Measurements from ENCODE around the gene FLT3.
"Not testable (repeated sequence)": the region's sequence is repeated elsewhere in the genome, so short reads cannot be mapped to it uniquely, and the experiment has no call there.

The FLT3 gene

DNA sequence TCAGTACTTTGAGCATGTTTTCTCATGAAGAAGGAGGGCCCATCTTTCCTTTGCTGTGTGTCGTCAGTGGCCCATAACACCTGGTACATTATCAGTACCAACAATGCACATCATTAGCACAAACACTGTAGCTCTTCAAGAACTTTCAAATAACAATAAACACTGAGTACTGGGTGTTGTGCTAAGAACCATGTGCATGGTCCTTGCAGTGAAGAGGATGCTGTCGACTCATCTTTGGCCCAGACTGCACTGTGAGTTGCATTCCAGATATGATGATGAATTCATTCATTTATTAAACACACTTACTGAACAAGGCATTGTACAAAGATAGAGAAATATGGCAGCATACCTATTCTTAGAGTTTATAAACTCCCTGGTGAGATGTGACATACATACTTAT, 55.8 kb downstream of the FLT3 start:
- DNase-seq (ENCODE audit: low read depth in 2 of 2): no peak

DNA sequence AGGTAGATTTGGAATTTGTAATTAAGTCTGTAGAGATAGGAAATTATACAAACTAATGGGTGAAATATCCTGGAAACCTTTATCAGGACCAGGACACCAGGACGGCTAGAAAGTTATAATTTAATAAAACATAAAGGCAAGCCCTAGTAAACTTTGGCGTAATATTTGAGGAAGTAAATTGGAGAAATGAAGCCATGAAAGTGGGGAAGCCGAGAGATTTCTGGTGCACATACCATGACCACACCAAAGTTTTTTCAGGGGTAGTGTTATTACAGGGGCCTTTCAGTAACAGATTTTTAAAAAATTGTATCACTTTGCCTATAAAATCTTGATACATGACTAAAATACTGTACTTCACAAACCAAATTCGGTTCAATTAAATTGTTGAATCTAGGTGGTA, 57.2 kb downstream of the FLT3 start:
- no peak for DNase-seq (ENCODE audit: low read depth in 2 of 2)

DNA sequence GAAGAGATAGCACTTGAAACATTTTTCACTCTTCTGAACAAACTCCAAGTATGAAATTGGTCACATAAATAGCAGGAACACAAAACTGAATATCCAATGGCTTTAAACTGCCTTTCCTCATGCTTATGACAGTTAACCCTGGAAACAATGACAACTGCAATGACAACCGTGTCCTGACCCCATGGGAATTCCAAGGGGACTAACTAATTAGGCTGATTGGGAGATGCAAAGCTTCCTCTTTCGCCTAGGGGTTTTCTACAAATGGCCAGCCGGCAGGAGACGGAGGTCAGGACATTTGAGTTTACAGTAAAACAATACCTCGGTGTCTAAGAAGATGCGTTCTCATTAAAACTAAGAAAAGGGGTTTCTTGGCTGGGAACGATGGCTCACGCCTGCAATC, 58.9 kb downstream of the FLT3 start:
- DNase-seq (ENCODE audit: low read depth in 2 of 2): no peak

DNA sequence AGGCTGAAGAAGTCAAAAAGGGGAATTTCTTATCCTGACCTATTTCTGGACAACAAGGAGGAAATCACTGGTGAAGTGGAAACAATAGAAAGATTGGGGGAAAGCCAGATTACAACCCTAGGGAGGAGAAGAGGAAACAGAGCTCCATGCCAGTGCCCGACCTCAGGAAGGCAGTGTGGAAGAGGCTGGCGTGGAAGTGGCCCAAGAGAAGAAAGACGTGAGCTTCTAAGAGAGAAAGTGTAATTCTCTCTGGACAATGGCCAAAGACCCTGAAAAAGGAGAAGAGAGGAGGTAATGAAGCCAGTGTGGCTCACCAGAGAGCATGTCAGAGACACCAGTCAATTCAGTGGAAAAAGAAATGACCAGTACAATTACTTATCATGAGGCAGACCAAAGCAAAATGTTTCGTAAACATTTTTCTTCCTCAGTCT, 59.3 kb downstream of the FLT3 start:
- no peak for DNase-seq (ENCODE audit: low read depth in 2 of 2)

DNA sequence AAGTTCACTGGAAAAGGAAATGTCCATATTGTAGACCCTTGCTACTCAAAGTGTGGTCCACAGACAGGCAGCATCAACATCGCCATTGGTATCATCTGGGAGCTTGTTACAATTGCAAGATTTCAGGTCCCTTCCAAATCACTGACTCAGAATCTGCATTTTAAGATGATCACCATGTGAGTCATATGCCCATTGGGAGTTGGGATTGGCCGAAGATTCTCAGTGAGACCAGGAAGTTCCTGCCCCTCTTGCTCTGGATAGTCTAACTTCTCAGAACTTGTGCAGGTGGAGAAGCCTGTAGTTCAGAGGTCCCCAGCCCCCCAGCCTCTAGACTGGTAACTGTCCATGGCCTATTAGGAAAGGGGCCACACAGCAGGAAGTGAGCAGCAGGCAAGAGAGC, 63.0 kb downstream of the FLT3 start:
- DNase-seq (ENCODE audit: low read depth in 2 of 2): no peak

DNA sequence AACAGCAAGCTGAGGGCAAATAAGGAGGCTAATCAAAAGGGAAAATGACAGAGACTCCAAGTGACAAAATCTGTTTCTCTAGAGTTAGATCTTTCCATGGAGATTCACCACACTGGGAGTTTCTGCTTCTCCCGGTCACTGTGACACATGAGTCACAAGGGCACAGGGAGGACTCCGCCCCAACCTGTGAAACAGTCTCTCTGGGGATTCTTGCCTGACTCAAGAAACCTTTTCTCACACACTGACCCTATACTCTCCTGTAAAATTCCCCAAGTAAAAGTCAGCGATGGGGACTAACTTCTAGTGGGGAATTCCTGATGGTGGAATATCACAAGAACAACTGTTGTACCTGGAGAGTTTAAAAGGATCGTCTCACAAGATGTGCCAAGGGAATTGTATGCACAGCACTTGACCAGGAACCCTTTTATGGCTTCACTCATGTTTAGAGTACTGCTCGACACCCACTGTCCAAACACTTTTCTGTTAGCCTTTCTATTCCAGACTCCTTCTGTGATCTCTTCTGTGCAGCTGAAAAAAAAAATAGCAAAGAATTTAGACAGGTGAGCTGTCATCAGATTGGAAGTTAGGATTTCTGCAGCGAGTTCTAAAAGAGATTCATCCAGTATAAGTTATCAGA, 65.1 kb downstream of the FLT3 start:
- no peak for DNase-seq (ENCODE audit: low read depth in 2 of 2)

DNA sequence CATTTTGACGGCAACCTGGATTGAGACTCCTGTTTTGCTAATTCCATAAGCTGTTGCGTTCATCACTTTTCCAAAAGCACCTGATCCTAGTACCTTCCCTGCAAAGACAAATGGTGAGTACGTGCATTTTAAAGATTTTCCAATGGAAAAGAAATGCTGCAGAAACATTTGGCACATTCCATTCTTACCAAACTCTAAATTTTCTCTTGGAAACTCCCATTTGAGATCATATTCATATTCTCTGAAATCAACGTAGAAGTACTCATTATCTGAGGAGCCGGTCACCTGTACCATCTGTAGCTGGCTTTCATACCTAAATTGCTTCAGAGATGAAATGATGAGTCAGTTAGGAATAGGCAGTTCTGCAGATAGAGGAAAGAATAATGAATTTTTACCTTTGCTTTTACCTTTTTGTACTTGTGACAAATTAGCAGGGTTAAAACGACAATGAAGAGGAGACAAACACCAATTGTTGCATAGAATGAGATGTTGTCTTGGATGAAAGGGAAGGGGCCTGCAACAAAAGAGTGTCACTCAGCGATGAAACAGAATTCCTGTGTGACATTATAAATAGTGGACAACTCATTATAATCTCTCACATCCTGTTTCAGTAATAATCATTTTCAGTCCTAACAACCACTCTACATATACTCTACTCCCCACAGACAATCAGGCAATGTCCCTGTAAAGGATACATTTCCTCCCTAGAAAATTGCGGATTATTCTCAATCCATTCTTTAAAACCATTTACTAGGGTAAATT, 66.3 kb downstream of the FLT3 start:
- no peak for DNase-seq (ENCODE audit: low read depth in 2 of 2)

DNA sequence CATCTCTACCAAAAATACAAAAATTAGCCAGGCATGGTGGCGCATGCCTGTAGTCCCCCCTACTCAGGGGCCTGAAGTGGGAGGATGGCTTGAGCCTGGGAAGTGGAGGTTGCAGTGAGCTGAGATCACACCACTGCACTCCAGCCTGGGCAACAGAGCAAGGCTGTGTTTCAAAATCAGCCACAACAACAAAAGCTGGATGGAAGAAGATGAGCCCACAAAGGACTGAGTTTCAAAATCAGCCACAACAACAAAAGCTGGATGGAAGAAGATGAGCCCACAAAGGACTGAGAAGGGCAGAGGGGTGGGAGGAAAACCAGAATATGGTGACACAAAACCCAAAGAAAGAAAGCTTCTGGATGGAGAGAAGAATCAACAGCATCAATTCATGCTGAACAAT, 67.9 kb downstream of the FLT3 start:
- DNase-seq (ENCODE audit: low read depth in 2 of 2): not testable (repeated sequence)

DNA sequence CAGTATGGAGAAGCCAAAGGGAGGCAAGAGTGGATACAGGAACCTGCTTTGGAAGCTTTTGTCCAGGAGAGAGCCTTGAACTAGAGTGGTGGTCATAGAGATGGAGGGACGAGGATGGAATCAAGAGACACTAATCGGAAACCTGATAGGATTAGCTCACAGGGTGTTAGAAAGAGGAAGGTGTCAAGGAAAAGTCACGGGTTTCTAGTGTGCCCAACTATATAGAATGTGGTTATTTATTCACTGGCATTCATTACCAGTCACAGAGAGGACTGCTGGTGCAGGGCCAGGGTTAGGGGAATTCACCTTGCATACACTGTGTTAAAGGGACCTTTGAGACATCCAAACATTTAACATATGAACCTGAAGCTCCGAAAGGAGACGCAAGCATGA, 68.5 kb downstream of the FLT3 start:
- no peak for DNase-seq (ENCODE audit: low read depth in 2 of 2)

DNA sequence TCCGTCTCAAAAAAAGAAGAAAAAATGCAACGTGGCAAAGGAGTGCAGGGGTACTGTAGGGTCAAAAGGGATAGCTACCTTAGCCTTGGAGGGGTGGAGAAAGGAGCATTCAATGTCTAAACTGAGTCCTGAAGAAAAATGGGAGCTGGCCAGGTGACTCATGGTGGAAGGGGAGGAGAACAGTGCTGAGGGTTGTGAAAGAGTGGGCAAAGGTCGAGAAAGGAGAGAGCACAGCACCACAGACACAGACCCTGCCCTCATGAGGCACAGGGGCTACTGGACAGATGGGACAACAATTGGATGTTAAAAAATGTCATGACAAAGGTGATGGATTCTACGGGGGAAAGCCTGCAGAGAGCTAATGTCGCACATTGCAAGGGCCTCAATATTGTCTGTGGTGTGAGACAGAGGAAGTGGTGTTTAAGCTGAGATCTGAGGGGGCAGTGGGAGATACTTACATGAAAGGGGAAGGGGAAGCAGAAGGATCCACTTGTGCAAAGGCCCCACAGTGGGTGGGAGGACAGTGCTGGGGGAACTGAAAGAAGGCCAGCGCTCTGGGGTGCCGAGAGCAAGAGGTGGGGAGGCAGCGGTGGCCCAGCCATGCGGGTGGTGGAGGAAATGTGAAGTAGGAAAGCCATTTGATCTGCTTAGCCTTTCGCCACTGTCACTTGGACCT, 69.0 kb downstream of the FLT3 start:
- no peak for DNase-seq (ENCODE audit: low read depth in 2 of 2)

DNA sequence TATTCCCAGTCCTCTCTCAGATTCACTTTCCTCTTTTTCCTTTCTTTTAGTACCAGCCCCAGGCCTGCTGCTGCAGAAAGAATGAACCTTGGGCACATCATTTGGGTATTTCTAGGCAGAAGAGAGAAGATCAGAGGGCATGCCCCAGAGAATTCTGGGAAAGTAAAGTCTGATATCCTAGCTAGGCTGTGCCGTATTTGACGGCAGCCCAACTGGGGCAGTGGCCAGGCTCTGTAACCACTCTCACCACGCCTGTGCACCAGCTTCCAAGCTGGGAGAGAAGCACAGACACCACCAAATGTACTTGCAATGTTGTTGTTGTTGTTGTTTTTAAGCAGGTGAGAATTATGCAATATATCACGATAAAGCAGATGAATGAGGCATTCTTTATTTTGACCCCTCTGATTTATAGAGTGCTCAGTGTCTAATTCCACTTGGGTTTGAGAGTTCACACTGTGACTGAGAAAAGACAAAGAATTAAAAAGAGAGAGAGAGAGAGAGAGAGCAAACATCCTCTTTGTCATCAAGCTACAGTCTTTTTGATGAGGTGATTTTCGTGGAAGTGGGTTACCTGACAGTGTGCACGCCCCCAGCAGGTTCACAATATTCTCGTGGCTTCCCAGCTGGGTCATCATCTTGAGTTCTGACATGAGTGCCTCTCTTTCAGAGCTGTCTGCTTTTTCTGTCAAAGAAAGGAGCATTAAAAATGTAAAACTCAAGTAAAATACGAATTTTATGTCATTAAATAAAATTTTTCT, 72.6 kb downstream of the FLT3 start:
- DNase-seq (ENCODE audit: low read depth in 2 of 2): no peak

DNA sequence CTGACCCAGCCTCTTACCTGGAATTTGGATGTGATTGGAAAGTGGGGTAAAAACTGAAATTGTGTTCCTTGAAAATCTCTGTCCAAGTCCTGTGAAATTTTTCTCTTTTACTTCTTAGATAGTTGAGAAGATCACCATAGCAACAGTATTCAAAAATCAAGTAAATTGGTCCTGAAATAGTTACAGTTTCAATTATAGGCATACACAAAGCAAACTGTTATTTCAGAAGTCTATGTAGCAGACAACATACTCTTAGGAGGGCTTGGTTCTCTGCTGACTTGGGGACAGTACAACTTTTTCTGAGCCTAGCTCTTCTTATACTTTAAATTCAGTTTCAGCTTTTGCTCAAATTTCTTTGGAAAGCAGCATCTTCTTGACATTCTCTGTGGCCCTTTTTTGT, 73.3 kb downstream of the FLT3 start:
- no peak for DNase-seq (ENCODE audit: low read depth in 2 of 2)

DNA sequence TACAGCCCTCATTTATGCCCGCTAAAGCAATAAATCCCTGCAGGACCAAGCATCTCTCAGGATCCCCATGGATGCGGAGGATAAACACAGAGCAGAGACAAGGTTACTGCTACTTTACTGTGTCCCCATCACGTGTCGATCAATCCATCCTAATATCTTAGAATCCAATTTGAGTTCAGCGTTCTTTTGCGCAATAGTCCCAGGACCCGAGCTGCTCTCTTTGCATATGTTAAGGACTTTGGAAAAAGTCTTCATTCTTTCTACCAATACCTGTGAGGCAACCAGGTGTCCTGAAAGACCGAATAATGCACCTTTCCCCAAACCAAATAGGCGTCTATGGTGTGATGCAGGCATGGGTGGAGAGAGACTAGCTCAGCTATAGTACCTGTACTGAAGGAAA, 73.9 kb downstream of the FLT3 start:
- no peak for DNase-seq (ENCODE audit: low read depth in 2 of 2)

DNA sequence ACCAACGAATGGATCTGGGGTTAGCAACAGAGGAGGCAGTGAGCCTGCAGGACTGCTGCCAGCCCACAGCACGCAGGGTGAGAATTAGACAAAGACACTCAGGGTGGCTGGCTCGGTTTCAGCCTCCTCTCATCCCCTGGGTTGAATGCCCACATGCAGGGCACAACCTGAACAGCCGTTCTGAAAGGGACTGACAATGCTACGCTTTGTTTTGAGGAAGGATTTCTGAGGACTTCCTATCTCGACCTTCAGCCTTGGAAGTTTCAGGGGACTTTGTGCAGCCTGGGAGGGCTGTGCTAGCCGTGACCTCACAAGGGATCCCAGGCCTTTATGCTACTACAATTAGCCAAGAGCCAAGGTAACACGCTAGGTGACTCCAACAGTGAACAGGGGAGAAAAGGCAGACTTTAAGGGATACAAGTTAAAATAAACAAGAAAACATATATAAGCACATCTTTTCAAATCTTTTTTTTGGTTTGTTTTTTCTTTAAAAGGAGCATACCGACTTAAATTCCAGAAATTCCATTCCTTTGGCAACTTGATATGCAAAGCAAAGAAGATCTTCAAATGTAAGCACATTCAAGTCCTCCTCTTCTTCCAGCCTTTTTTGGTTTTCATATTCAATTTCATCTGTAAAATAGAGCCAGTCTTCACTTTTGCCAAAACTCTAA, 77.4 kb downstream of the FLT3 start:
- no peak for DNase-seq (ENCODE audit: low read depth in 2 of 2)

DNA sequence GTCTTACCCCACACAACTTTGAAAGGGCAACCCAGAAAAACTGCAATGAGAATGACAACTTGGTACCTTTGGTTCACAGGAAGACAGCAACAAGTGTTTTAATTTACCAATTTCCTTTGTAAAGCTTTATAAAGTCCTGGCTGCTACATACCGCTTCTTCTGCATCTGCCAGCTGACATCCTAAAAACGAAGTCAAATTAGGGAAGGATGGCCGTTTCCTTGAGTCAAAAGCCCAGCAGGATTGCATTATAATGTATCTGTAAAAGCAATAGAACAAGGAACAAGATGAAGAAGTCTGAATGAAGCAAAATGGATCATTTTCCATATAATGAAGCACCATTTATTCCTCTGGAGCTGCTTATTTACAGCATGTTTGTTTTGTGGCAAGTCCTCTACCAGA, 86.1 kb downstream of the FLT3 start:
- DNase-seq (ENCODE audit: low read depth in 2 of 2): no peak

DNA sequence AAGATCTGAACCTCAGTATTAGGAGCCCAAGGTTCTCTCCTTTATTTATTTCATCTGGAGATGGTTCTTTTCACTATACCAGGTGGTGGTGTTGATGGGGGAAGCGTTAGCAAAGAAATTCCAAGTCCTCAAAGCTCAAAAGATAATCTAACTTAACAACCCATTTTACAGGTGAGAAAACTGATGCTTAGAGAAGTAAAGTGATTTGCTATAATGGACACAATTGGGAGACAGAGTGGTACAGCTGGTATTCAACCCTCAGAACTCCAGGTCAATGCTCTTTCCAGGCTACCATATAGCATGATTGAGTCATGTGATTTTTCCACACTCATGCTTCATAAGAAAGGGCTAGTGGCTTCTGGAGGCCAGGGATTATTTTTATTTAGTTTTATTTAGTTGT, 86.9 kb downstream of the FLT3 start:
- no peak for DNase-seq (ENCODE audit: low read depth in 2 of 2)

DNA sequence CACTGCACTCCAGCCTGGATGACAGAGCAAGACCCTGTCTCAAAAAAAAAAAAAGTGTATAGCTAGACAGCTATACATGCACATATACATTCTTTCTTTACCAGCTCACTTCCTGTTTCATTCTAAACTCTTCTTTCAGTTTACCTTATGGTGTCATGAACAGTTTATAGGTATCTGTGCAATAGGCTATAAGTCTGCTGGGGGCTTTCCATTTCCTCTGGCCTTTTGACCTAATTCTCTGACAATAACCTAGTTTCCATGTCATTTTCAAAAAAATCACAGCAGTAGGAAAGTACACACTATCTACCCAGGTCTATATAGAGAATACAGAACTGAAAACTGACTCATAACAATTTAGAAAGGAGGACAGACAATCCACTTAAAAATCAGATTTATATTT, 87.5 kb downstream of the FLT3 start:
- DNase-seq (ENCODE audit: low read depth in 2 of 2): no peak

DNA sequence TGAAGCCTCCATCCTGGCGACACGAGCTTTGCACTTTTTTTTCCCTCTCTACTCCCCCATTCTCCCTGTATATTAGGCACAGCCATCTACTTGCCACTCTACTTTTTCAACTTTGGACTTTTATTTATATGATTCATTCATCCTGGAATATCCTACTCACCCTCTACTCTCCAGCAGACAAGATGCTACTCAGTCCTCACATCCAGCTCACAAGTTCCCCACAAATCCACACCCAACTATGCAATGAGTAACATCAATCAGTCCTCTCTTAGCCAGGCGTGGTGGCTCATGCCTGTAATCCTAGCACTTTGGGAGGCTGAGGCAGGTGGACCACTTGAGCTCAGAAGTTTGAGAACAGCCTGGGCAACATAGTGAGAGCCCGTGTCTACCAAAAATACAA, 88.0 kb downstream of the FLT3 start:
- DNase-seq (ENCODE audit: low read depth in 2 of 2): no peak

DNA sequence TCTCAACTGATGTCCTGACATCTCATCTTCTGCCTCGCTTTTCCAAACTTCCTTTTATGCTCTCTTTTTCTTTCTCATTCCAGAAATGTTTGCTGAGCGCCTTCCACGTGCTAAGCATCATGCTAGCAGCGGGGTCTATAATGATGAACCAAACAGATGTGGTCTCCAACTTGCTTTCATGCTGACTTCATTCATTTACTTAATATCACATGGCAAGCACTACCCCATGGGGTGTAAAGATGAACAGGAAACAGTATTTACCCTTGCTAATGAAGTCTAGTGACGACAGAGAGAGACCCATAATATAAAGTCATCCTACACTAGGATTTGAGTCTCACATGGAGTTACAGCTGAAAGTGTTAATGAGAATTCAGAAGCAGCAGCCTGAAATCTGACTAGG, 90.3 kb downstream of the FLT3 start:
- no peak for DNase-seq (ENCODE audit: low read depth in 2 of 2)

DNA sequence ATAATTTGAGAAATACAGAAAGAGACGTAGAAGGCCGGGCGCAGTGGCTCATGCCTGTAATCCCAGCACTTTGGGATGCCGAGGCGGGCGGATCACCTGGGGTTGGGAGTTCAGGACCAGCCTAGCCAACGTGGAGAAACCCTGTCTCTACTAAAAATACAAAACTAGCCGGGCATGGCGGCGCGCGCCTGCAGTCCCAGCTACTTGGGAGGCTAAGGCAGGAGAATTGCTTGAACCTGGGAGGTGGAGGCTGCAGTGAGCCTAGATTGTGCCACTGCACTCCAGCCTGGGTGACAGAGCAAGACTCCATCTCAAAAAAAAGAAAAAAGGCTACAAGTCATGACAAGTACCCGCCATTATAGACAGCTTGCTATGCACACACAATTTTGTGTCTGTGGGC, 95.4 kb downstream of the FLT3 start:
- DNase-seq (ENCODE audit: low read depth in 2 of 2): not testable (repeated sequence)

DNA sequence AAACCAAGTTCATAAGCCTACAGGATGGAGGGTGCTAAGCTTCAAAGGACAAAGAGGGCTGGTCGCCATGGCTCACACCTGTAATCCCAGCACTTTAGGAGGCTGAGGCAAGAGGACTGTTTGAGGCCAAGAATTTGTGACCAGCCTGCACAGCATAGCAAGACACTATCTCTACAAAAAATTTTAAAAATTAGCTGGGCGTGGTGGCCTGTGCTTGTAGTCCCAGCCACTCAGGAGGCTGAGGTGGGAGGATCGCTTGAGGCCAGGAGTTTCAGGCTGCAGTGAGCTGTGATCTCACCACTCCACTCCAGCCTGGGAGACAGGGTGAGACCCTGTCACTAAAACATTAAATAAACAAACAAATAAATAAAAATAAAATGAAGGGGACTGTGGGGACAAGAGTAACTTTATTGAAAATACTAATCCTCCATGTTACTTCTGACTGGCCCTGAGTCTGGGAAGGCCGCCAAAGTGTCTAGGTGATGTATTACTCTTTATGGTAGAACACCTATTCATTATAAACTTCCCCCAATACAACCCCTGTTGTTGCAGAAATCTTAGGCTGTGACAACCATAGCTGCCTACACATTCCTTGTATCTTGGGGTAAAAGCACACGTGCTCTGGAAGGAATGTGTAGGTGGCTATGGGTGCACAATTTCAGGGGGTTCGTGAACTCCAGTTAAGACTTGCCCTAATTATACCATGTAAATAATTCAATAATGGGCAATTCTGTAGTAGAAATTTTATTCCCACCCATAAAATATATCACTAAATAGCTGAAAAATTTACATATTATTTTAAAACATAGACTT, 97.3 kb downstream of the FLT3 start:
- no peak for DNase-seq (ENCODE audit: low read depth in 2 of 2)

Data from fibroblast of skin of left biceps (primary cell).